ENCODE measurements around the gene CYP4A22.

DNA sequence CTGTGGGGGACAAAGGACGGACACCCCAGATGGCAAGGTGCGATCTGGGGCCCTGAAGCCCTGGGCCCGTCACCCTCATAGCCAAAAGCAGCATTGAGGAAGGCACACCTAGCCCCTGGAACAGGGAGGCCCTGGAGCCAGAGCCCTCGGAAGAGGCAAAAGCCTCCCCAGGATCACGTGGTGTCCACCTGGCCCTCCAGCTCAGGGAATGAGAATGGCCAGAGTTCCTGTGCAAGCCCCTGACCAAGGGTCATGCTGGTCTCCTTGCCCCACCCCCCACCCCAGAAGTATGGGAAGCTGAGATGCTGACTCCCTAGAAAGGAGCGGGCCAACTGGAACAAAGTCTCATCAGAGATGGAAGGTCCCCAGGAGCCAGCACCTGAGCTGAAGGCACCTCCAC lies 53.6 kb downstream of the CYP4A22 start:
- TF ChIP-seq, protein P1, sequence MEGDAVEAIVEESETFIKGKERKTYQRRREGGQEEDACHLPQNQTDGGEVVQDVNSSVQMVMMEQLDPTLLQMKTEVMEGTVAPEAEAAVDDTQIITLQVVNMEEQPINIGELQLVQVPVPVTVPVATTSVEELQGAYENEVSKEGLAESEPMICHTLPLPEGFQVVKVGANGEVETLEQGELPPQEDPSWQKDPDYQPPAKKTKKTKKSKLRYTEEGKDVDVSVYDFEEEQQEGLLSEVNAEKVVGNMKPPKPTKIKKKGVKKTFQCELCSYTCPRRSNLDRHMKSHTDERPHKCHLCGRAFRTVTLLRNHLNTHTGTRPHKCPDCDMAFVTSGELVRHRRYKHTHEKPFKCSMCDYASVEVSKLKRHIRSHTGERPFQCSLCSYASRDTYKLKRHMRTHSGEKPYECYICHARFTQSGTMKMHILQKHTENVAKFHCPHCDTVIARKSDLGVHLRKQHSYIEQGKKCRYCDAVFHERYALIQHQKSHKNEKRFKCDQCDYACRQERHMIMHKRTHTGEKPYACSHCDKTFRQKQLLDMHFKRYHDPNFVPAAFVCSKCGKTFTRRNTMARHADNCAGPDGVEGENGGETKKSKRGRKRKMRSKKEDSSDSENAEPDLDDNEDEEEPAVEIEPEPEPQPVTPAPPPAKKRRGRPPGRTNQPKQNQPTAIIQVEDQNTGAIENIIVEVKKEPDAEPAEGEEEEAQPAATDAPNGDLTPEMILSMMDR (conservative IDR thresholded peaks at IDR 0.05; ENCODE audit: low read depth in 2 of 2): no peak
- no peak for TF ChIP-seq EZH2phosphoT487 (IDR thresholded peaks at IDR 0.05; ENCODE audit: unreplicated experiment)
- TF ChIP-seq EZH2 (IDR thresholded peaks at IDR 0.05; ENCODE audit: low read depth, unreplicated experiment): no peak
- TF ChIP-seq, protein P2, sequence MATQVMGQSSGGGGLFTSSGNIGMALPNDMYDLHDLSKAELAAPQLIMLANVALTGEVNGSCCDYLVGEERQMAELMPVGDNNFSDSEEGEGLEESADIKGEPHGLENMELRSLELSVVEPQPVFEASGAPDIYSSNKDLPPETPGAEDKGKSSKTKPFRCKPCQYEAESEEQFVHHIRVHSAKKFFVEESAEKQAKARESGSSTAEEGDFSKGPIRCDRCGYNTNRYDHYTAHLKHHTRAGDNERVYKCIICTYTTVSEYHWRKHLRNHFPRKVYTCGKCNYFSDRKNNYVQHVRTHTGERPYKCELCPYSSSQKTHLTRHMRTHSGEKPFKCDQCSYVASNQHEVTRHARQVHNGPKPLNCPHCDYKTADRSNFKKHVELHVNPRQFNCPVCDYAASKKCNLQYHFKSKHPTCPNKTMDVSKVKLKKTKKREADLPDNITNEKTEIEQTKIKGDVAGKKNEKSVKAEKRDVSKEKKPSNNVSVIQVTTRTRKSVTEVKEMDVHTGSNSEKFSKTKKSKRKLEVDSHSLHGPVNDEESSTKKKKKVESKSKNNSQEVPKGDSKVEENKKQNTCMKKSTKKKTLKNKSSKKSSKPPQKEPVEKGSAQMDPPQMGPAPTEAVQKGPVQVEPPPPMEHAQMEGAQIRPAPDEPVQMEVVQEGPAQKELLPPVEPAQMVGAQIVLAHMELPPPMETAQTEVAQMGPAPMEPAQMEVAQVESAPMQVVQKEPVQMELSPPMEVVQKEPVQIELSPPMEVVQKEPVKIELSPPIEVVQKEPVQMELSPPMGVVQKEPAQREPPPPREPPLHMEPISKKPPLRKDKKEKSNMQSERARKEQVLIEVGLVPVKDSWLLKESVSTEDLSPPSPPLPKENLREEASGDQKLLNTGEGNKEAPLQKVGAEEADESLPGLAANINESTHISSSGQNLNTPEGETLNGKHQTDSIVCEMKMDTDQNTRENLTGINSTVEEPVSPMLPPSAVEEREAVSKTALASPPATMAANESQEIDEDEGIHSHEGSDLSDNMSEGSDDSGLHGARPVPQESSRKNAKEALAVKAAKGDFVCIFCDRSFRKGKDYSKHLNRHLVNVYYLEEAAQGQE (IDR thresholded peaks at IDR 0.05; ENCODE audit: unreplicated experiment): no peak
- no peak for TF ChIP-seq POLR2AphosphoS5 (IDR thresholded peaks at IDR 0.05; ENCODE audit: low read depth)
- no peak for TF ChIP-seq ZNF114 (CRISPR knock-in tag; IDR thresholded peaks at IDR 0.05)
- TF ChIP-seq JUNB (IDR thresholded peaks at IDR 0.05; ENCODE audit: unreplicated experiment): no peak
- TF ChIP-seq STAT1 (IDR thresholded peaks at IDR 0.05; ENCODE audit: unreplicated experiment): no peak
- TF ChIP-seq ZNF331 (CRISPR knock-in tag; IDR thresholded peaks at IDR 0.05; ENCODE audit: low read depth): no peak
- TF ChIP-seq CREB1 (CRISPR knock-in tag; IDR thresholded peaks at IDR 0.05; ENCODE audit: low read depth): no peak
- TF ChIP-seq, protein P3, sequence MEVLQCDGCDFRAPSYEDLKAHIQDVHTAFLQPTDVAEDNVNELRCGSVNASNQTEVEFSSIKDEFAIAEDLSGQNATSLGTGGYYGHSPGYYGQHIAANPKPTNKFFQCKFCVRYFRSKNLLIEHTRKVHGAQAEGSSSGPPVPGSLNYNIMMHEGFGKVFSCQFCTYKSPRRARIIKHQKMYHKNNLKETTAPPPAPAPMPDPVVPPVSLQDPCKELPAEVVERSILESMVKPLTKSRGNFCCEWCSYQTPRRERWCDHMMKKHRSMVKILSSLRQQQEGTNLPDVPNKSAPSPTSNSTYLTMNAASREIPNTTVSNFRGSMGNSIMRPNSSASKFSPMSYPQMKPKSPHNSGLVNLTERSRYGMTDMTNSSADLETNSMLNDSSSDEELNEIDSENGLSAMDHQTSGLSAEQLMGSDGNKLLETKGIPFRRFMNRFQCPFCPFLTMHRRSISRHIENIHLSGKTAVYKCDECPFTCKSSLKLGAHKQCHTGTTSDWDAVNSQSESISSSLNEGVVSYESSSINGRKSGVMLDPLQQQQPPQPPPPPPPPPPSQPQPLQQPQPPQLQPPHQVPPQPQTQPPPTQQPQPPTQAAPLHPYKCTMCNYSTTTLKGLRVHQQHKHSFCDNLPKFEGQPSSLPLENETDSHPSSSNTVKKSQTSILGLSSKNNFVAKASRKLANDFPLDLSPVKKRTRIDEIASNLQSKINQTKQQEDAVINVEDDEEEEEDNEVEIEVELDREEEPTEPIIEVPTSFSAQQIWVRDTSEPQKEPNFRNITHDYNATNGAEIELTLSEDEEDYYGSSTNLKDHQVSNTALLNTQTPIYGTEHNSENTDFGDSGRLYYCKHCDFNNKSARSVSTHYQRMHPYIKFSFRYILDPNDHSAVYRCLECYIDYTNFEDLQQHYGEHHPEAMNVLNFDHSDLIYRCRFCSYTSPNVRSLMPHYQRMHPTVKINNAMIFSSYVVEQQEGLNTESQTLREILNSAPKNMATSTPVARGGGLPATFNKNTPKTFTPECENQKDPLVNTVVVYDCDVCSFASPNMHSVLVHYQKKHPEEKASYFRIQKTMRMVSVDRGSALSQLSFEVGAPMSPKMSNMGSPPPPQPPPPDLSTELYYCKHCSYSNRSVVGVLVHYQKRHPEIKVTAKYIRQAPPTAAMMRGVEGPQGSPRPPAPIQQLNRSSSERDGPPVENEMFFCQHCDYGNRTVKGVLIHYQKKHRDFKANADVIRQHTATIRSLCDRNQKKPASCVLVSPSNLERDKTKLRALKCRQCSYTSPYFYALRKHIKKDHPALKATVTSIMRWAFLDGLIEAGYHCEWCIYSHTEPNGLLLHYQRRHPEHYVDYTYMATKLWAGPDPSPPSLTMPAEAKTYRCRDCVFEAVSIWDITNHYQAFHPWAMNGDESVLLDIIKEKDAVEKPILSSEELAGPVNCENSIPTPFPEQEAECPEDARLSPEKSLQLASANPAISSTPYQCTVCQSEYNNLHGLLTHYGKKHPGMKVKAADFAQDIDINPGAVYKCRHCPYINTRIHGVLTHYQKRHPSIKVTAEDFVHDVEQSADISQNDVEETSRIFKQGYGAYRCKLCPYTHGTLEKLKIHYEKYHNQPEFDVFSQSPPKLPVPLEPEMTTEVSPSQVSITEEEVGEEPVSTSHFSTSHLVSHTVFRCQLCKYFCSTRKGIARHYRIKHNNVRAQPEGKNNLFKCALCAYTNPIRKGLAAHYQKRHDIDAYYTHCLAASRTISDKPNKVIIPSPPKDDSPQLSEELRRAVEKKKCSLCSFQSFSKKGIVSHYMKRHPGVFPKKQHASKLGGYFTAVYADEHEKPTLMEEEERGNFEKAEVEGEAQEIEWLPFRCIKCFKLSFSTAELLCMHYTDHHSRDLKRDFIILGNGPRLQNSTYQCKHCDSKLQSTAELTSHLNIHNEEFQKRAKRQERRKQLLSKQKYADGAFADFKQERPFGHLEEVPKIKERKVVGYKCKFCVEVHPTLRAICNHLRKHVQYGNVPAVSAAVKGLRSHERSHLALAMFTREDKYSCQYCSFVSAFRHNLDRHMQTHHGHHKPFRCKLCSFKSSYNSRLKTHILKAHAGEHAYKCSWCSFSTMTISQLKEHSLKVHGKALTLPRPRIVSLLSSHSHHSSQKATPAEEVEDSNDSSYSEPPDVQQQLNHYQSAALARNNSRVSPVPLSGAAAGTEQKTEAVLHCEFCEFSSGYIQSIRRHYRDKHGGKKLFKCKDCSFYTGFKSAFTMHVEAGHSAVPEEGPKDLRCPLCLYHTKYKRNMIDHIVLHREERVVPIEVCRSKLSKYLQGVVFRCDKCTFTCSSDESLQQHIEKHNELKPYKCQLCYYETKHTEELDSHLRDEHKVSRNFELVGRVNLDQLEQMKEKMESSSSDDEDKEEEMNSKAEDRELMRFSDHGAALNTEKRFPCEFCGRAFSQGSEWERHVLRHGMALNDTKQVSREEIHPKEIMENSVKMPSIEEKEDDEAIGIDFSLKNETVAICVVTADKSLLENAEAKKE (CRISPR knock-in tag; IDR thresholded peaks at IDR 0.05): no peak
